Caco-2 (cell line): ENCODE results near the gene PRLR. TPM values are rescaled to one million over a fixed set of nuclear protein-coding genes. Genes with fewer than 3 reads are reported as not detected.

Experiments used
- BruUV-seq: library from RNA; stranded (reverse); fragments of 400-500 nt; replicated peaks from 2 replicates; lab custom pipeline; 2021; lab: Mats Ljungman, UMichigan
- CTCF ChIA-PET: fragments of 300-600 bp; sonication (Branson Sonifier 250); formaldehyde crosslinking; loops from one replicate; lab custom pipeline; 2022; ENCODE audit warnings: antibody characterized with exemption; lab: Charles Lee
- POLR2A ChIA-PET: fragments of 300-600 bp; sonication (Branson Sonifier 250); formaldehyde crosslinking; loops from one replicate; lab custom pipeline; 2022; ENCODE audit warnings: antibody characterized with exemption; lab: Charles Lee
- DNase-seq, 2 experiments: peaks; one replicate each; pipeline versions ENCODE4 v3.0.0 to v3.0.0-alpha.2; 2020 to 2022
- H3K27me3 ChIP-seq: replicated peaks from 2 replicates; pipeline ENCODE4 v1.6.0; 2011; ENCODE audit warnings: low read length; ENCODE audit not compliant: control insufficient read depth, insufficient read depth
- H3K36me3 ChIP-seq: 2 replicates; pipeline ENCODE4 v1.5.1; 2011; ENCODE audit warnings: low read length; ENCODE audit not compliant: control insufficient read depth, insufficient read depth
- H3K4me1 ChIP-seq: fragments of 250-450 bp; sonication (Bioruptor Pico); 2 replicates; pipeline ENCODE4 v1.5.1; 2020; ENCODE audit warnings: mild to moderate bottlenecking
- H3K4me3 ChIP-seq: 2 replicates; pipeline ENCODE4 v1.5.1; 2011; ENCODE audit warnings: low read depth, mild to moderate bottlenecking, control low read depth, low read length
- H3K9me3 ChIP-seq: fragments of 250-450 bp; sonication (Bioruptor Pico); 2 replicates; pipeline ENCODE4 v1.5.1; 2020; ENCODE audit warnings: mild to moderate bottlenecking, moderate library complexity
- H3K27ac Mint-ChIP-seq: one replicate; pipeline ENCODE4 v1.8.0; 2022; ENCODE audit warnings: mixed read lengths; ENCODE audit not compliant: unreplicated experiment
- H3K27me3 Mint-ChIP-seq: one replicate; pipeline ENCODE4 v1.8.0; 2022; ENCODE audit warnings: mixed read lengths; ENCODE audit not compliant: insufficient read depth, unreplicated experiment
- H3K36me3 Mint-ChIP-seq: one replicate; pipeline ENCODE4 v1.8.0; 2022; ENCODE audit warnings: mild to moderate bottlenecking, mixed read lengths; ENCODE audit not compliant: insufficient read depth, unreplicated experiment
- H3K4me1 Mint-ChIP-seq: one replicate; pipeline ENCODE4 v1.8.0; 2022; ENCODE audit warnings: low read depth, mixed read lengths; ENCODE audit not compliant: unreplicated experiment
- H3K4me3 Mint-ChIP-seq: one replicate; pipeline ENCODE4 v1.8.0; 2022; ENCODE audit warnings: mild to moderate bottlenecking, moderate library complexity, mixed read lengths; ENCODE audit not compliant: unreplicated experiment
- H3K9me3 Mint-ChIP-seq: one replicate; pipeline ENCODE4 v1.8.0; 2022; ENCODE audit warnings: mixed read lengths; ENCODE audit not compliant: unreplicated experiment
- intact Hi-C: fragments of 100-400 bp; cut with micrococcal nuclease; formaldehyde crosslinking; loops from one replicate; pipeline ENCODE4 v1.10.0; 2022; ENCODE audit not compliant: unreplicated experiment
- total RNA-seq: library from RNA; stranded (reverse); gene quantifications from 2 replicates; pipeline ENCODE4 v1.2.3, GENCODE V29; 2022
- TF ChIP-seq, protein P1 (sequence below), 2 experiments: fragments of 200-600 bp in 1 of 2; IDR thresholded peaks; 1 replicate in 1 of 2; 2 replicates in 1 of 2; pipeline versions ENCODE4 v1.5.1 to v1.8.0; 2011 to 2022; ENCODE audit warnings: antibody characterized with exemption in 1 of 2, control low read depth in 1 of 2, inconsistent platforms in 1 of 2, low read depth in 1 of 2, low read length in 1 of 2, mild to moderate bottlenecking in 1 of 2, moderate library complexity in 1 of 2; ENCODE audit not compliant: insufficient read depth in 1 of 2, severe bottlenecking in 1 of 2, unreplicated experiment in 1 of 2

Gene PRLR
- total RNA-seq, 1 experiment from 2014 or later: 2.3 TPM

- intact Hi-C loops: no loop called here
- Mint-ChIP-seq H3K4me1 (no peaks in the 10 kb centered on the region), H3K27ac (no peak overlapping the region), H3K27me3 (peaks cover 5% of the 10 kb centered on the region), H3K4me3 (no peak overlapping the region), H3K9me3 (no peaks in the 10 kb centered on the region), H3K36me3 (no peaks in the 10 kb centered on the region)
- no peaks in the 10 kb centered on the region; the same call in 1 of the 2 replicates for H3K27me3 ChIP-seq
- CTCF ChIA-PET: no interaction called here
- no peak overlapping the region for H3K4me3 ChIP-seq
- POLR2A ChIA-PET: no interaction called here
- no TSS peak for BruUV-seq
- TF ChIP-seq, protein P1, sequence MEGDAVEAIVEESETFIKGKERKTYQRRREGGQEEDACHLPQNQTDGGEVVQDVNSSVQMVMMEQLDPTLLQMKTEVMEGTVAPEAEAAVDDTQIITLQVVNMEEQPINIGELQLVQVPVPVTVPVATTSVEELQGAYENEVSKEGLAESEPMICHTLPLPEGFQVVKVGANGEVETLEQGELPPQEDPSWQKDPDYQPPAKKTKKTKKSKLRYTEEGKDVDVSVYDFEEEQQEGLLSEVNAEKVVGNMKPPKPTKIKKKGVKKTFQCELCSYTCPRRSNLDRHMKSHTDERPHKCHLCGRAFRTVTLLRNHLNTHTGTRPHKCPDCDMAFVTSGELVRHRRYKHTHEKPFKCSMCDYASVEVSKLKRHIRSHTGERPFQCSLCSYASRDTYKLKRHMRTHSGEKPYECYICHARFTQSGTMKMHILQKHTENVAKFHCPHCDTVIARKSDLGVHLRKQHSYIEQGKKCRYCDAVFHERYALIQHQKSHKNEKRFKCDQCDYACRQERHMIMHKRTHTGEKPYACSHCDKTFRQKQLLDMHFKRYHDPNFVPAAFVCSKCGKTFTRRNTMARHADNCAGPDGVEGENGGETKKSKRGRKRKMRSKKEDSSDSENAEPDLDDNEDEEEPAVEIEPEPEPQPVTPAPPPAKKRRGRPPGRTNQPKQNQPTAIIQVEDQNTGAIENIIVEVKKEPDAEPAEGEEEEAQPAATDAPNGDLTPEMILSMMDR (IDR thresholded peaks at IDR 0.05; ENCODE audit: insufficient read depth in 1 of 2, low read depth in 1 of 2, low read length in 1 of 2, severe bottlenecking in 1 of 2, unreplicated experiment in 1 of 2): no peak
- no peaks in the 10 kb centered on the region; the same call in 1 of the 2 replicates for H3K4me1 ChIP-seq
- H3K36me3 ChIP-seq: no peaks in the 10 kb centered on the region
- H3K9me3 ChIP-seq: no peaks in the 10 kb centered on the region
- no peak for DNase-seq
These were observed 206.7 kb downstream of the PRLR start for GRCh38 chr5:35023391-35024178.

- BruUV-seq: no TSS peak
- H3K27me3 Mint-ChIP-seq: no peaks in the 10 kb centered on the region
- DNase-seq: no peak
- CTCF ChIA-PET: no interaction called here
- no peaks in the 10 kb centered on the region for H3K27me3 ChIP-seq
- POLR2A ChIA-PET: no interaction called here
- H3K9me3 Mint-ChIP-seq: no peaks in the 10 kb centered on the region
- H3K9me3 ChIP-seq: no peaks in the 10 kb centered on the region
- intact Hi-C loops: no loop called here
- 0 out of 2 replicates have a peak, but pooled peaks cover 4% of the 10 kb centered on the region for H3K4me1 ChIP-seq
- H3K36me3 ChIP-seq: no peaks in the 10 kb centered on the region
- TF ChIP-seq, protein P1 (IDR thresholded peaks at IDR 0.05; ENCODE audit: insufficient read depth in 1 of 2, low read depth in 1 of 2, low read length in 1 of 2, severe bottlenecking in 1 of 2, unreplicated experiment in 1 of 2): no peak
- no peak overlapping the region for H3K27ac Mint-ChIP-seq
- H3K36me3 Mint-ChIP-seq: no peaks in the 10 kb centered on the region
- H3K4me3 Mint-ChIP-seq: no peak overlapping the region
- no peak overlapping the region for H3K4me3 ChIP-seq
- no peaks in the 10 kb centered on the region for H3K4me1 Mint-ChIP-seq
These were observed 213.9 kb downstream of the PRLR start for GRCh38 chr5:35016174-35017051.

GRCh38 chr5:35015063-35015462 is 215.2 kb downstream of the PRLR start:
- Histone ChIP-seq H3K27me3 (no peaks in the 10 kb centered on the region), H3K36me3 (no peaks in the 10 kb centered on the region), H3K4me3 (no peak overlapping the region), H3K4me1 (0 out of 2 replicates have a peak, but pooled peaks cover 4% of the 10 kb centered on the region), H3K9me3 (no peaks in the 10 kb centered on the region)
- H3K36me3 Mint-ChIP-seq: no peaks in the 10 kb centered on the region
- no peak overlapping the region for H3K4me3 Mint-ChIP-seq
- POLR2A ChIA-PET: no interaction called here
- CTCF ChIA-PET: no interaction called here
- no peaks in the 10 kb centered on the region for H3K4me1 Mint-ChIP-seq
- H3K27ac Mint-ChIP-seq: no peak overlapping the region
- no peak for DNase-seq
- TF ChIP-seq, protein P1 (IDR thresholded peaks at IDR 0.05; ENCODE audit: insufficient read depth in 1 of 2, low read depth in 1 of 2, low read length in 1 of 2, severe bottlenecking in 1 of 2, unreplicated experiment in 1 of 2): no peak
- H3K9me3 Mint-ChIP-seq: no peaks in the 10 kb centered on the region
- no TSS peak for BruUV-seq
- no peaks in the 10 kb centered on the region for H3K27me3 Mint-ChIP-seq
- intact Hi-C loops: no loop called here
